Coronary artery (tissue), 2 donors: Measurements from ENCODE around the gene RASGRP4.

Source experiments
- DNase-seq: peaks from one replicate; pipeline ENCODE4 v3.0.0-alpha.2; 2017; ENCODE audit warnings: low spot score
- H3K27ac ChIP-seq, 2 donors: fragments of 200-600 bp; sonication (generic); one replicate each; pipeline ENCODE4 v1.5.1; 2016 to 2019
- H3K4me3 ChIP-seq: fragments of 200-600 bp; sonication (generic); 2 replicates; pipeline ENCODE4 v1.5.1; 2016; ENCODE audit warnings: mild to moderate bottlenecking, moderate library complexity
- CTCF ChIP-seq: fragments of 200-600 bp; sonication (generic); IDR thresholded peaks from one replicate; pipeline ENCODE4 v1.5.1; 2019; ENCODE audit warnings: antibody characterized with exemption

Gene RASGRP4

DNA sequence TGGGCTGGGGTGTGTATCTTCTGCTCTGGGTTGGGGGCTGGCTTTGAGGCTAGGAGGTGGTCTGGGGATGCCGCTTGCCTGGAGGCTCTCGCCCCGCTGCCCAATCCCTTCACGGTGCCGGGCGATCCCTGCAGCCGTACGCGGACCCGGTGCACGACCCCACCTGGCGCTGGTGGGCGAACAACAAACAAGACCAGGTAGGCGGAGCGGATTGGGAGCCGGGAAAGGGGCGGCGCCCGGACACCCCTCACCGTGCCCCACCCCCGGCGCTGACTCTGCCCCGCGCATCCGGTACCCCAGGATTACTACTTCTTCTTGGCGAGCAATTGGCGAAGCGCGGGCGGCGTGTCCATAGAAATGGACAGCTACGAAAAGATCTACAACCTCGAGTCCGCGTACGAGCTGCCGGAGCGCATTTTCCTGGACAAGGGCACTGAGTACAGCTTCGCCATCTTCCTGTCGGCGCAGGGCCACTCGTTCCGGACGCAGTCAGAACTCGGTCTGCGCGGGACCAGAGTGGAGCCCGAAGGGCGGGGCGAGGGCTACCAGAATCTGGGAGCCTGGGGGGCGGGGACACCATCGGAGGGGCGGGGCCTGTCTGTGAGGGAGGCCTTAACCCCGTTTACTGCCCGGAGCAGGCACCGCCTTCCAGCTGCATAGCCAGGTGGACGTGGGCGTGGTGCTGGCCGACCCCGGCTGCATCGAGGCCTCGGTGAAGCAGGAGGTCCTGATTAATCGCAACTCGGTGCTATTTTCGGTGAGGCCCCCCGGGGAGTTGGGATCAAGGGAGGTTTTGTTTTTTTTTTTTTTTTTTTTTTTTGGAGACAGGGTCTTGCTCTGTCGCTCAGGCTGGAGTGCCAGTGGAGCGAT lies 63.7 kb downstream of the RASGRP4 start:
- H3K27ac ChIP-seq: peak overlapping the region in 1 of 2 donors; percentile 62
- DNase-seq: no peak

DNA sequence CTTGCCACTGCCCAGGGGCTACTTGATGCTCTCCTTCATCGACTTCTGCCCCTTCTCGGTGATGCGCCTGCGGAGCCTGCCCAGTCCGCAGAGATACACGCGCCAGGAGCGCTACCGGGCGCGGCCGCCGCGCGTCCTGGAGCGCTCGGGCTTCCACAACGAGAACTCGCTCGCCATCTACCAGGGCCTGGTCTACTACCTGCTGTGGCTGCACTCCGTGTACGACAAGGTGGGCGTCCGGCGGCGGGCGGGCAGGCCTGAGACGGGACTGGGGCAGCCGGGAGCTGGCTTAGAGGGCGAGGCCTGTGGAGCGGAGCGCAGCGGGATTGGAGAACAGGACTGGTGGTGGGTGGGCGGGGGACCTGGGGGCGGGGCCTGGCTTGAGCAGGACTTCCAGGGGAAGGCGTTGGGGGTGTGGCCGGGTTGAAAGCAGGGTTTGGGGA lies 64.4 kb downstream of the RASGRP4 start:
- no peak for TF ChIP-seq CTCF
- Histone ChIP-seq H3K4me3 (peak overlapping the region; percentile 79), H3K27ac (peak overlapping the region in 1 of 2 donors; percentile 62)
- no peak for DNase-seq

More for the DNA sequence above, 63.7 kb downstream of the RASGRP4 start:
- H3K4me3 ChIP-seq: peak overlapping the region; percentile 79
- TF ChIP-seq CTCF: no peak

DNA sequence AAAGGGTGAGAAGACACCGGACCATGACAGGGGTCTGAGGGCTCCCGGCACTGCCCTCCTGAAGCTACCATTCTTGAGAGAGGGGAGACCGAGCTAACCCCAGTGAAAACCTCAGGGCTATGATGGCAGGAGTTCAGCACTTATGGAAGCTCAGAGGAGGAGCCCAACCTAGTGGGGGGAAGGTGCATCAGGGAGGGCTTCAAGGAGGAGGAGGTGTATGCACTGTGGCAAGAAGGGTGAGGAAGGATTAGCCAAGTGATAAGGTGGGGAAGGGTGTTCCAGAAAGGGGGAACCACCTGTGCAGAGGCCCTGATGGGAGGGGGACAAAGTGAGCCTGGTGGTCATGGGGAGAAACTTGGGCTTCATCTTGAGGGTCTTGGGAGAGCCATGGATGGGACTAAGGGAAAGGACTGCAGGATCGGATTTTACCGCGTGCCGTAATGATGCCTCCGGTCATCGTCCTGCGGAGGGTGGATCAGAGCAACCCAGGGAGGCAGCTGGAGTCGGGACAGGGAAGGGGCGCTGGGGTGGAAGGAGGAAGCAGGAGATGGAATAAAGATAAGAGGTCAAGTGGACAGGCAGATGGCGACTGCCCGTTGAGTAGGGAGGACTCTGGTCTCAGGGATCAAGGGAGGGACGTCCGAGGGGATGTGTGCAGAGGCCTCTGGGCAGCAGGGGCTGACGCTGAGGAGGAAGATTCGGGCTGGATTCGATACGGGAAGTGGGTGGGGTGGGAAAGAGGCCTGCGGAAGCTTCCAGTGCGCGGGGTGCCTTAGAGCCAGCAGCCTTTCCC lies 65.0 kb downstream of the RASGRP4 start:
- DNase-seq: no peak
- no peak for TF ChIP-seq CTCF
- Histone ChIP-seq H3K4me3 (peak overlapping the region; percentile 79), H3K27ac (no peak overlapping the region)

- no peak for DNase-seq
- no peak for TF ChIP-seq CTCF
- Histone ChIP-seq H3K27ac (no peak overlapping the region), H3K4me3 (no peak overlapping the region)
Observed at GRCh38 chr19:38360351-38360750, 65.7 kb downstream of the RASGRP4 start.

GRCh38 chr19:38359242-38360021 lies 66.6 kb downstream of the RASGRP4 start:
- TF ChIP-seq CTCF: no peak
- no peak overlapping the region for H3K27ac ChIP-seq
- H3K4me3 ChIP-seq: no peak overlapping the region
- DNase-seq: no peak
